GM21717 (cell line): ENCODE measurements around the gene ACOX2.
"Not testable (repeated sequence)": the region's sequence is repeated elsewhere in the genome, so short reads cannot be mapped to it uniquely, and the experiment has no call there.

Source experiments
- ATAC-seq: cut with Tn5 transposase; IDR thresholded peaks from one replicate; pipeline ENCODE4 v1.9.1; 2021; ENCODE audit warnings: mild to moderate bottlenecking, moderate library complexity; ENCODE audit not compliant: unreplicated experiment

The ACOX2 gene

DNA sequence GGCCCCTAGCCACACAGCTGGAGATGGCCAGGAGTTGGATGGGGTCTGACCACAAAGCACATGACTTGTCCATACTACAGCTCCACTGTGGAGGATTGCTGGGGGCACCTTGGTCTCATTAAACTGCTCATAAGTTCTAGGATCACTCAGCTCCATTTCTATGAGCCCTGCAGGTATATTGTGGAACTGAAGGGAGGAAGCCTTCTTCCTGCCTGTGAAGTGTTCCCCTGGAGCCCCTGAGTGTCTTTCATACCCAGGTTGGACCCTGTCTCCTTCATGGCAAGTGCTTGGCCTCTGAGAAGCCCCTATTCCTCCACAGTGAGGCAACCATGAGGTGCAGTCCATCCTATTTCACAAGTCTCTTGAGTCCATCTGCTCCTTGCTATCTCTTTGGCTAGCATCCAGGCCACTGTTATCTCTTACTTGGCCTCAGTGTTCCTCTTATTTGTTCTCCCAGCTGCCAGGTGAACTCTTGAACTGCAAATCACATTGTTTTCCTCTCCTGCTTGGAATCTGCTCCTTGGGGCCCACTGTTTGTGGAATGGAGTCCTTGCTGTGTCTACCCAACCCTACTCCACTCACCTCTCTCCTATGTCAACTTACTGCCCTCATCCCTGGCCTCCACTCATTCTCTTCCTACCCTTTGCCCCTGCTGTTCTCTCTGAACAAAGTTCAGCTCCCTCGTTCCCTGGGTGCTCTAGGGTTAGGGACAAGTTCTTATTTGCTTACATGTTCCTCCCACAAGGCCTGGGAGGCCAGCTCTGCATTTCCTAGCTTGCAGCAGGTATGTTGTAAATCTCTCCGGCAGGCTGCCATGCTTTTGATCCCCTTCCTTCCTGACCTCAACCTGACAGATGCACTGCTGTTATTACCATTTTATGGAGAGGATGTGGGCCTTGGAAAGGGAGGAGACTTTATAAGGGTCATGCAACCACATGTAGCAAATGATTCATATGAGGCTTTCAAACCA lies 1.2 kb downstream of the ACOX2 start:
- ATAC-seq = no peak

DNA sequence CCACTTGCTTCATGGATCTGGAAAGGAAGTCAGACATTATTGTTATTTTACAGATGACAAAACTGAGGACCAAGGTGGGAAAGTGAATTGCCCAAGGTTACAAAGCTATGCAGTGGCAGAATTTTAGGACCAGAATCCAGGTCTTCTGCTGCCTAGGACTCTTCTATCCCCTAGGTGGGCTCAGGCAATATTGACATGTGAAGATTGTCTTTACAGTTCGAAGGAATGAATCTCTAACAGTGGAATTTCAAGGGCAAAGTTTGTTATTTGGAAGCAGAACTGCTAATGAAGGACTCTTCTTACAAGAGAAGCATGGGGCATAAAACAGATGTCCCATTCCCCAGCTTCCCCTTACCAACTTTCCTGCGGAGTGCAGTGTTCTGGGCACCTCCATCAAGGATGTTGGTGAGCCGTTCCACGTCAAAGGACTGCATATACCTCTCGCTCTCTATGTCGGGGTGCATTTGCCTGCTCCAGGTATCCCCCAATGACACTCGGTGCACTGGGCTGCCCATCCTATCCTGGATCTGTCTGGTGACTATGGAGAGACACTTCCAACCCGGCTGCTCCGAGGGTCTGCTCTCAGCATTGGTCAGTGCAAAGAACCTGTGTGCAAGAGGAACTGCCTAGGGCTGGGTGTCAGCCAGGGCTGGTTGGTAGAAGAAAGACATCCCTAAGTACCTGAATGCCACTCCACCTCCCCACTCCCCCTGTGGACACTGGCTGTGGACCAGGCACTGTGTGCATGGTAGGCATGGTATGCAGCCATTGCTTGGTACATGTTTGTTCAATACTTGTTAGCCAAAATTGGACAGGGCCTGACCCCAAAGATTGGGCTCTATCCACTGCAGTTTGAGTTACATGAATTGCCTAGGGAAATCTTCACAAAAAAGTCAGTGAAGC lies 2.1 kb downstream of the ACOX2 start:
- no peak for ATAC-seq

- ATAC-seq = peak; percentile 91
Observed at GRCh38 chr3:58532794-58533220, 4.2 kb downstream of the ACOX2 start.

DNA sequence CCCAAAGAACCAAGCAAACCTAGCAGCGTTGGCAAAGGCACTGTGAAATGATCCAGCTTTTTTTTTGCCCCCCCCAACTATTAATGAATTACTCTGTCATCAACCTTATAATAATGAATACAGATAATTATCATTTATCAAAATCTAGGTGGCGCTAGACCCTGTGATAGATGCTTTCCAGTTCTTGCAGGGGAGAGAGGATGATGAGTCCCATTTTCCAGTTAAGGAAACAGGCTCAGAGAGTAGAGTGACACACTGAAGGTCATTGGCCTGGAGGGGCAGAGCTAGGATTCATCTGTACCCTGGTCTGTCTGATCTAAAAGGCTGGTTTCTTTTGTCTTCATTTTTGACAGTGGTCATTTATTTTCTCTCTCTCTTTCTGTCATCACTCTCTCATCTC lies 5.0 kb downstream of the ACOX2 start:
- no peak for ATAC-seq

GRCh38 chr3:58531555-58531954 lies 5.4 kb downstream of the ACOX2 start:
- no peak for ATAC-seq

GRCh38 chr3:58530354-58530865 lies 6.6 kb downstream of the ACOX2 start:
- no peak for ATAC-seq

DNA sequence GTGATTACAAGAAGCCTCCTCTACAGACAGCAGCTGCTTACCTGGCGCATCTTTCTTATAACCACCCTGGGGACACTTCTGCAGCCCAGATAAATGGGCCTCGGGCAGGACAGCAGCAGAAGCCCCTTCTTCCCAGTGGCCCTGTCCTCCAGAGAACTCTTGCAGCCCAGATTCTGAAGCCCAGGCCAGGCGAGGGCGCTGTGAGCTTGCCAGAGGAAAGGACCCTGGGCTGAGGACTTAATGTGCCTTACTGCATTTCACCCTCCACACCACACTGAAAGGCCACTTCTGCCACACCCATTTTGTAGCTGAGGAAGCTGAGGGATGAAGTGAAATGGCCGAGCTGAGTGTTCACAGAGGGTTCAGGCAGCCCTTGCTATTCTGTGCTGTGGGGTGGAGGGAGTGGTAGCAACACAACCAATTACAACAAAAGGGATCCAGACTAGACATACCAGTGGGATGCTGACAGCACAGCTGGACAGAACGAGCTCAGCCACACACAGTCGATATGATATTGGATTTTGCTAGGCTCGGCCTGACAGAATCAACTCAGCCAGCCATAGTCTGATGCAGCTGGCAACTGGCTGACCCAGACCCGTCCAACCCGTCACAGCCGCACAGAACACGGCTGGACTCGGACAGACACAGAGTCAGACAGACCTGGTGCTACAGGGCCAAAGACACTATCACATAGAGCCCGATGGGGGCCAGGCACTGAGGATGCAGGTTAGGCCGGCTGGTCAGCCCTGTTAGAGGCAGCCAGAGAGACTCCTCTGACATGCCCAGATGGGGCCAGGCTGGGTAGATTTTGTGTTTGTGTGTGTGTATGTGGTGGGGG lies 7.3 kb downstream of the ACOX2 start:
- no peak for ATAC-seq

DNA sequence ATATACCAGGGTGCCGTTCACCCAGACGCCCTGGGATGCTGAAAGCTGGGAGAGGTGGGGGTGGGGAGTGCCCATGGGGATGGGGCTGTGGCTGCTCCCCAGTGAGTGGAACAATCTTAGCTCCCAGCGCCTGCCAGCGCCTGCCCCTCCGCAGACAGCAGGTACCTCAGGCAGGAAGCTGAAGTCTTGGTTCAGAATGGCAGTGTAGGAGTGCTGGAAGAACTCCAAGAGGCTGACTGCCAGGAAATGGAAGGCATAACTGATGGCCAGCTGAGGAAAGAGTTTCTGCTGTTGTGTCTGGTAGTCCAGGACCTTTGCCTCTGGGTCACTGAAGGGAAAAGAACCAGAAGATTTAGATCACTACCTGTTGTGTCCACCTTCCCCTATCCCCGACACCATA lies 8.4 kb downstream of the ACOX2 start:
- ATAC-seq = no peak

GRCh38 chr3:58527440-58527839 lies 9.6 kb downstream of the ACOX2 start:
- ATAC-seq = not testable (repeated sequence)

GRCh38 chr3:58526515-58526957 lies 10.5 kb downstream of the ACOX2 start:
- no peak for ATAC-seq

DNA sequence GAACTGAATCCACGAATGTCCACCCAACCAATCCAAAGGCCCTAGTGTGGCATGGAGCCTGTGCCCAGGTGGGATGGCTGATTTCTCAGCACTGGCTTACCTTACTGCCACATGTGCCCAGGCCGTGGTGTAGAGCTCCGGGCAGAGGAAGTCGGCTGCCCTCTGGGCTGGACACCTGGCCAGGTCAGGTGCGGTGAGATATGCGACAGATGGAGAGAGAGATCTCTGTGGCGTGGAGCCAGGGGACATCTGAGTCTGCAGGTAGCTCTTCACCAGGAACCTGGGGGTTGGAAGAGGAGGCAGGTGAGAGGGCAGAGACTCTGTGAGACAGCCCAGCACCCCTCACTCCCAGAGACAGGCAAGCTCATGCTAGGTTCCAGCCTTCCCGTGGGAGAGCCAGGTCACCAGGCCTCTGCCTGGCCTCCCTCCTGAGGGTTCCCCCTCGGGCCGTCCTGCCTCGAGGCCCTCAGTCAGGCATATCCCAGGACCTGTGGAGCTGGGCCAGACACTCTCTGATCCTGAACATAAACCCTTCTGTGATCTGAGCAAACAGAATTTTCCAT lies 12.6 kb downstream of the ACOX2 start:
- no peak for ATAC-seq

- ATAC-seq = no peak
Observed at GRCh38 chr3:58522759-58523425, 14.1 kb downstream of the ACOX2 start.

GRCh38 chr3:58521917-58522631 lies 14.9 kb downstream of the ACOX2 start:
- no peak for ATAC-seq

- ATAC-seq = no peak
Observed at GRCh38 chr3:58521336-58521670, 15.7 kb downstream of the ACOX2 start.

DNA sequence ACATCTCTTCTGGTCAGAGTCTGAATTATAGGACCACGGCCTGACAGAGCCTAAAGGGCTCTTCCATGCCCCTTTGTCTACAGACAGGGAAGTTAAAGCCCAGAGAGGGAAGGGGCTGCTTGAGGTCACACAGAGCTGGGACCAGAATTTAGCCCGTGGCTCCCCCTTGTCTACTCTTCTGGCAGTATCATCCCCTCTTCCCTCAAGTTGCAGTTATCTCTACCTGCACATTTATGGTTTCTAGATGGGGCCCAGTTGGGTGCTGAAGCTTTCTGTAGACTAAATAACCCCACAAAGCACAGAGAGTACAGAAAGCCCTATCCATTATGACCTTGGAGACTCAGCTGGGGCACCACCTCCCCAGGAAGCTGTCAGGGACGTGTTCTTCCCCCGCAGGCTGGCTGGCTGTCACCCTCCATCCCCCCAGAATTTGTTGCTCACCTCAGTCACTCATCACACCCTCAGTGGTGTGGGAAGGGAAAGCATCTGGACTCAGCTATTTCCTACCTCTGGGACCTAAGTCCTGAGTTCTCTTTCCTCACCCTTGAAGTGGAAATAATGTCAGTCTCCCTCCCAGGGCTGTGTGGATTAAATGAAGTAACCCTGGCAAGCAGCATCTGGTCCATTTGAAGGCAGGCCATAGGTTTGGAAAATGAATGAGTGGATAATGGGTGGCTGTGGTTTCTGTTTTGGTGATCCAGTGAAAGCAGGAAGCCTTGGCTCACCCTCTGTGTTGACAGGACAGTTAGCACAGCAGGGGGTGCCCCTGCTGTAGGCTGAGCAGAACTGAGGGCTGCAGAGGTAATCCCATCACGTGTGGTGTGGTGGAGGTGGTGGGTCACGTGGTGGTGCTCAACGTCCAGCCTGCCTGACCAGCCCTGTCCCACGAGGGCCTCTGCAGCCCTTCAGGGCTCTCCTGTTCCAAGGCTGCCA lies 16.3 kb downstream of the ACOX2 start:
- ATAC-seq = no peak

- ATAC-seq = no peak
Observed at GRCh38 chr3:58519668-58520402, 17.2 kb downstream of the ACOX2 start.

GRCh38 chr3:58518291-58518789 lies 18.6 kb downstream of the ACOX2 start:
- no peak for ATAC-seq
